Measurements from ENCODE around the gene DCLK2.

GRCh38 chr4:150164956-150165629, 86.8 kb downstream of the DCLK2 start:
- TF ChIP-seq CTCF (conservative IDR thresholded peaks at IDR 0.05; ENCODE audit: low read depth, low read length) (no peak), MXI1 (IDR thresholded peaks at IDR 0.05; ENCODE audit: borderline replicate concordance, low read depth, low read length) (no peak), MAZ (IDR thresholded peaks at IDR 0.05; ENCODE audit: borderline replicate concordance, low read depth, low read length) (no peak), POLR2A (IDR thresholded peaks at IDR 0.05; ENCODE audit: low read depth, low read length) (no peak), FOS (IDR thresholded peaks at IDR 0.05; ENCODE audit: low read depth, low read length) (no peak), RFX5 (IDR thresholded peaks at IDR 0.05; ENCODE audit: low read depth, low read length) (no peak), CEBPB (IDR thresholded peaks at IDR 0.05; ENCODE audit: low read depth, low read length) (no peak), MAFK (IDR thresholded peaks at IDR 0.05; ENCODE audit: low read depth, low read length) (no peak), RCOR1 (IDR thresholded peaks at IDR 0.05; ENCODE audit: insufficient replicate concordance, low read length) (no peak), BHLHE40 (IDR thresholded peaks at IDR 0.05; ENCODE audit: low read depth, low read length) (no peak), ELK1 (IDR thresholded peaks at IDR 0.05; ENCODE audit: borderline replicate concordance, low read depth, low read length) (no peak), NFE2L2 (IDR thresholded peaks at IDR 0.05; ENCODE audit: low read depth, low read length) (no peak), RAD21 (IDR thresholded peaks at IDR 0.05; ENCODE audit: low read length) (no peak)
- TF ChIP-seq, protein P1, sequence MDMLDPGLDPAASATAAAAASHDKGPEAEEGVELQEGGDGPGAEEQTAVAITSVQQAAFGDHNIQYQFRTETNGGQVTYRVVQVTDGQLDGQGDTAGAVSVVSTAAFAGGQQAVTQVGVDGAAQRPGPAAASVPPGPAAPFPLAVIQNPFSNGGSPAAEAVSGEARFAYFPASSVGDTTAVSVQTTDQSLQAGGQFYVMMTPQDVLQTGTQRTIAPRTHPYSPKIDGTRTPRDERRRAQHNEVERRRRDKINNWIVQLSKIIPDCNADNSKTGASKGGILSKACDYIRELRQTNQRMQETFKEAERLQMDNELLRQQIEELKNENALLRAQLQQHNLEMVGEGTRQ (IDR thresholded peaks at IDR 0.05; ENCODE audit: low read depth, low read length) = no peak

Measured in IMR-90 (cell line).